A204.1 (cell line): ENCODE results near the gene THTPA.

Experiments used
- FAIRE-seq: peaks from 2 replicates; lab custom pipeline; 2012; peaks lifted over from hg19 to GRCh38; lab: Jason Lieb, UNC

THTPA gene

GRCh38 chr14:23551266-23552028, 4.6 kb upstream of the THTPA start, which contains the start of gene ZFHX2:
Gene ZFHX2 (minus strand): TSS chr14:23551765. CDS start chr14:23535325, 16,440 bp downstream.
- no peak for FAIRE-seq

GRCh38 chr14:23555533-23555881, 564 bp upstream of the THTPA start:
- FAIRE-seq, result no peak

- no peak for FAIRE-seq
Measured at GRCh38 chr14:23556700-23557440, 799 bp downstream of the THTPA start.

GRCh38 chr14:23557521-23557920, 1.4 kb downstream of the THTPA start:
- no peak for FAIRE-seq

GRCh38 chr14:23557946-23558345, 1.9 kb downstream of the THTPA start:
- no peak for FAIRE-seq

- FAIRE-seq, result no peak
Measured at GRCh38 chr14:23558346-23559009, 2.4 kb downstream of the THTPA start.

GRCh38 chr14:23559010-23559925, 3.2 kb downstream of the THTPA start:
- FAIRE-seq, result no peak

- FAIRE-seq, result no peak
Measured at GRCh38 chr14:23559926-23560520, 4.0 kb downstream of the THTPA start.

- no peak for FAIRE-seq
Measured at GRCh38 chr14:23561259-23561658, 5.2 kb downstream of the THTPA start.

GRCh38 chr14:23561873-23562821, 6.1 kb downstream of the THTPA start:
- FAIRE-seq, result no peak

- no peak for FAIRE-seq
Measured at GRCh38 chr14:23562822-23563472, 6.9 kb downstream of the THTPA start.

- no peak for FAIRE-seq
Measured at GRCh38 chr14:23563473-23564180, 7.6 kb downstream of the THTPA start.

GRCh38 chr14:23564181-23564812, 8.2 kb downstream of the THTPA start:
- no peak for FAIRE-seq

GRCh38 chr14:23564876-23565275, 8.8 kb downstream of the THTPA start:
- no peak for FAIRE-seq

GRCh38 chr14:23565626-23566025, 9.6 kb downstream of the THTPA start:
- FAIRE-seq, result no peak

- no peak for FAIRE-seq
Measured at GRCh38 chr14:23566112-23566777, 10.2 kb downstream of the THTPA start.

- FAIRE-seq, result no peak
Measured at GRCh38 chr14:23566778-23567185, 10.7 kb downstream of the THTPA start.
